ENCODE measurements around the gene KCNG1.

The KCNG1 gene, protein sequence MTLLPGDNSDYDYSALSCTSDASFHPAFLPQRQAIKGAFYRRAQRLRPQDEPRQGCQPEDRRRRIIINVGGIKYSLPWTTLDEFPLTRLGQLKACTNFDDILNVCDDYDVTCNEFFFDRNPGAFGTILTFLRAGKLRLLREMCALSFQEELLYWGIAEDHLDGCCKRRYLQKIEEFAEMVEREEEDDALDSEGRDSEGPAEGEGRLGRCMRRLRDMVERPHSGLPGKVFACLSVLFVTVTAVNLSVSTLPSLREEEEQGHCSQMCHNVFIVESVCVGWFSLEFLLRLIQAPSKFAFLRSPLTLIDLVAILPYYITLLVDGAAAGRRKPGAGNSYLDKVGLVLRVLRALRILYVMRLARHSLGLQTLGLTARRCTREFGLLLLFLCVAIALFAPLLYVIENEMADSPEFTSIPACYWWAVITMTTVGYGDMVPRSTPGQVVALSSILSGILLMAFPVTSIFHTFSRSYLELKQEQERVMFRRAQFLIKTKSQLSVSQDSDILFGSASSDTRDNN

DNA sequence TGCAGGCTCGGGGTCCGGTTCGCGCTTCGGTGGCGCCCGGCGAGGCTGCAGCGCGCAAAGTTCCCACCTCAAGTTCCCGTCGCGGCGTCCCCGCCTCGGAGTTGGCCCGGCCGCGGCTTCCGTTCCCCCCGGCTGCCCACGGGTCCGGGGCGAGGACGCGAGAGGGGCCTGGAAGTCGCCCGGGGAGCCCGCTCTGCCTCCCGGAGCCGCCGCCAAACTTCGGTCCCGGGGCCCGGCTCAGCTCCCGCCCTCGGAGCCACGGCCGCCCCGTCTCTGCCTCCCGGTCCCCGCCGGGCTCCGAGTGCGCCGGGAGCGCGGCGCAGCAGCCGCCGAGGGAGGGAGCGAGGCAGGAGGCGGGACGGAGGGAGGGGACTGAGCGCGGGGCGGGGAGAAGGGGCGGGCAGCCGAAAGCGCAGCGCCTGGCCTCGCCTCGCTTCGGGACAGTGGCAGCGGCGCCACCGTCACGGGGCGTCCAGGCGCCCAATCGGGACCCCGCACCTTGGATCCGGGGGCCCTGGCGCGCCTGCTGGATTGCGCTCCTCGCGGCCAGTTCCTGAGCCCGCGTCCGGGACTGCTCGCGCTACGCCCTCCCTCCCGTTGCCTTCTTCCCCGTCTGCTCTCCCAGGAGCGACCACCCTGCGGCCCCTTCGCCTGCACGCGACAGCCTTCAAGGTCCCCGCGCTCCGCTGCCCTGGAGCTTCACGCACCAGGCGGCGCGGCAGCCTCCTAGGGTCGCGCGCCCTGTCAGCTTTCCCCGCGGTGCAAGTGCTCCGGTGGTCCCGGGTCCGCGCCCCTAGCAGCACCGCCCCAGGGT, at the start of gene KCNG1:
TSS of gene KCNG1 (minus strand) at position 305 of the 814 bp plus-strand sequence. CDS start 12,769 bp downstream, outside the sequence.
- H3K4me3 ChIP-seq (ENCODE audit: low read depth, low read length), result peak within 1 kb of the TSS; percentile 62
- TF ChIP-seq, protein P1, sequence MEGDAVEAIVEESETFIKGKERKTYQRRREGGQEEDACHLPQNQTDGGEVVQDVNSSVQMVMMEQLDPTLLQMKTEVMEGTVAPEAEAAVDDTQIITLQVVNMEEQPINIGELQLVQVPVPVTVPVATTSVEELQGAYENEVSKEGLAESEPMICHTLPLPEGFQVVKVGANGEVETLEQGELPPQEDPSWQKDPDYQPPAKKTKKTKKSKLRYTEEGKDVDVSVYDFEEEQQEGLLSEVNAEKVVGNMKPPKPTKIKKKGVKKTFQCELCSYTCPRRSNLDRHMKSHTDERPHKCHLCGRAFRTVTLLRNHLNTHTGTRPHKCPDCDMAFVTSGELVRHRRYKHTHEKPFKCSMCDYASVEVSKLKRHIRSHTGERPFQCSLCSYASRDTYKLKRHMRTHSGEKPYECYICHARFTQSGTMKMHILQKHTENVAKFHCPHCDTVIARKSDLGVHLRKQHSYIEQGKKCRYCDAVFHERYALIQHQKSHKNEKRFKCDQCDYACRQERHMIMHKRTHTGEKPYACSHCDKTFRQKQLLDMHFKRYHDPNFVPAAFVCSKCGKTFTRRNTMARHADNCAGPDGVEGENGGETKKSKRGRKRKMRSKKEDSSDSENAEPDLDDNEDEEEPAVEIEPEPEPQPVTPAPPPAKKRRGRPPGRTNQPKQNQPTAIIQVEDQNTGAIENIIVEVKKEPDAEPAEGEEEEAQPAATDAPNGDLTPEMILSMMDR (IDR thresholded peaks at IDR 0.05; ENCODE audit: low read depth, low read length), result no peak

DNA sequence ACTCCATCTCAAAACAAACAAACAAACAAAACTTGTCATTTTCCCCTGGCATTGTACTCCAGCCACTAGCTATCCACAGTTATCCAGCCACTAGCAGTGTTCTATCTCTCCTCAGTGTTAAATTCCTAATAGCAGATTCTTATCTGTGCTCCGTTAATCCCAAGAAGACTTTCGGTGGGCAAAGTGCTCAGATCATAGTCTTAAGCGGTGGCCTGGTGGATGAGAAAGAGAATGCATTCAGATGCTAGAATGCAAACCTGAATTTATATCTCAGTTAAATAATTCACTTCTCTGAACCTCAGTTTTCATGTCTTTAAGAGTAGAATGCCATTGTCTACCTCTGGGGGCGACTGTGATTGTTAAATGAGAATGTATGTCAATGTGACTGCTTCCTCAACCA, 47.7 kb upstream of the KCNG1 start:
- TF ChIP-seq, protein P1 (IDR thresholded peaks at IDR 0.05; ENCODE audit: low read depth, low read length), result no peak
- no peak overlapping the region for H3K4me3 ChIP-seq (ENCODE audit: low read depth, low read length)

DNA sequence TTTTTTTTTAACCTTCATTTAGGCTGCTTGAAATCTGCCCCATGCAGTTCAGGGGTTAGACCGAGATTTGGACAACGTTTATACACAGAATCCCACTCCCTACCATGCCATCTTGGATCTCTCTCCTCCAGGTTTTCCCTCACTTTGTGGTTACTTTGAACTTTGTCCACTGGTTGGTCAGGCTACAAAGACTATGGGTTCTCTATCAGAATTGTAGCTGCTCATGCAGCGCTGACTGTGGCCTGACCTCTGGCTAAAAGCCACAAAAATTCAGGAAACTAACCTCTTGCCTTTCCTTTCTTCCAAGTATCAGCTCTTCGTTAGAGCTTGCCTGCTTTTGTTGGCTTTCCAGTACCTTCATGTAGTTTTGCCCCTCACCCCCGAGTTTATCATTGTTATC, 44.9 kb upstream of the KCNG1 start:
- TF ChIP-seq, protein P1 (IDR thresholded peaks at IDR 0.05; ENCODE audit: low read depth, low read length), result no peak
- H3K4me3 ChIP-seq (ENCODE audit: low read depth, low read length), result no peak overlapping the region

DNA sequence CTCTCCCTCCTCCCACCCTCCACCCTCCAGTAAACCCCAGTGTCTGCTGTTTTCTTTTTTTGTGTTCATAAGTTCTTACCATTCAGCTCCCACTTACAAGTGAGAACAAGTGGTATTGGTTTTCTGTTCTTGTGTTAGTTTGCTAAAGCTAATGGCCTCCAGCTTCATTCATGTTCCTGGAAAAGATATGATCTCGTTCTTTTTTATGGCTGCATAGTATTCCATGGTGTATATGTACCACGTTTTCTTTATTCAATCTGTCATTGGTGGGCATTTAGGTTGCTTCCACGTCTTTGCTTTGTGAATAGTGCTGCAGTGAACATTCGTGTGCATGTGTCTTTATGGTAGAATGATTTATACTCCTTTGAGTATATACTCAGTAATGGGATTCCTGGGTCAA, 42.7 kb upstream of the KCNG1 start:
- no peak overlapping the region for H3K4me3 ChIP-seq (ENCODE audit: low read depth, low read length)
- TF ChIP-seq, protein P1 (IDR thresholded peaks at IDR 0.05; ENCODE audit: low read depth, low read length), result no peak

DNA sequence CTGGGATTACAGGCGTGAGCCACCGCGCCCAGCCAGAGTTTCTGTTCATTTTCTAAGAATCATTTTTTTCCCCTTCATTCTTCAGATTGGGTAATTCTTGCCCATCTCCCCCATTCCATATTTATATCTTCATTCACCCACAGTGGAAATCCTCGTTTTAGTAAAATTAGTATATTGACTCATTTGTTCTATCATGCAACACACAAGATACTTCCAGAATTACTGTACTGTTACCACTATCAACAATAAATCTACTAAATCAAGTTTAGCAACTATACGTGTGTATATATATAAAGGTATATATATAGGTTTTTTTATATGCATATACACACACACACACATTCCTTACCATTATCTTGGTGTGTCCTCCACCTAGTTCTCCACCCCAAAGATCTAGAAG, 41.2 kb upstream of the KCNG1 start:
- TF ChIP-seq, protein P1 (IDR thresholded peaks at IDR 0.05; ENCODE audit: low read depth, low read length), result no peak
- H3K4me3 ChIP-seq (ENCODE audit: low read depth, low read length), result no peak overlapping the region

DNA sequence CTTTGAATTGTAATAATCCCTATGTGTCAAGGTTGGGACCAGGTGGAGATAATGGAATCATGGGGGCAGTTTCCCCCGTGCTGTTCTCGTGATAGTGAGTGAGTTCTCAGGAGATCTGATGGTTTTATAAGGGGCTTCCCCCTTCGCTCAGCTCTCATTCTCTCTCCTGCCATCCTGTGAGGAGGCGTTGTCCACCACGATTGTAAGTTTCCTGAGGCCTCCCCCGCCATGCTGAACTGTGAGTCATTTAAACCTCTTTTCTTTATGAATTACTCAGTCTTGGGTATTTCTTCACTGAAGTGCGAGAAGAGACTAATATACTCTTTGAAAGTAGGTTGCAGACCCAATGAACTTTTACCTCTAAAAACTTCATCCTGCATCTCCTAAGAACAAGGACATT, 39.2 kb upstream of the KCNG1 start:
- H3K4me3 ChIP-seq (ENCODE audit: low read depth, low read length), result no peak overlapping the region
- TF ChIP-seq, protein P1 (IDR thresholded peaks at IDR 0.05; ENCODE audit: low read depth, low read length), result no peak

All from WI38 (cell line).